Nephron progenitor cell (in vitro differentiated cells): ENCODE results near the gene ENOX1.
A peak's percentile ranks its signal among the peaks of the same experiment; 100 is the strongest.

Source experiments
- DNase-seq: peaks from one replicate; pipeline ENCODE4 v3.0.0; 2021
- H3K27ac Mint-ChIP-seq: 2 replicates; pipeline ENCODE4 v1.8.0; 2021; ENCODE audit warnings: mild to moderate bottlenecking, moderate library complexity, mixed read lengths
- H3K27me3 Mint-ChIP-seq: 2 replicates; pipeline ENCODE4 v1.8.0; 2021; ENCODE audit warnings: mild to moderate bottlenecking, low read depth, mixed read lengths; ENCODE audit not compliant: poor library complexity
- H3K36me3 Mint-ChIP-seq: 2 replicates; pipeline ENCODE4 v1.8.0; 2021; ENCODE audit warnings: low read depth, mixed read lengths
- H3K4me1 Mint-ChIP-seq: 2 replicates; pipeline ENCODE4 v1.8.0; 2021; ENCODE audit warnings: mixed read lengths
- H3K4me3 Mint-ChIP-seq: 2 replicates; pipeline ENCODE4 v1.8.0; 2021; ENCODE audit warnings: mild to moderate bottlenecking, moderate library complexity, mixed read lengths
- H3K9me3 Mint-ChIP-seq: 2 replicates; pipeline ENCODE4 v1.8.0; 2021; ENCODE audit warnings: mild to moderate bottlenecking, moderate library complexity, mixed read lengths
- TF ChIP-seq, protein P1 (sequence below): fragments of 200-600 bp; sonication (generic); IDR thresholded peaks from 2 replicates; pipeline ENCODE4 v1.5.0; 2021; ENCODE audit warnings: antibody characterized with exemption

ENOX1 gene

DNA sequence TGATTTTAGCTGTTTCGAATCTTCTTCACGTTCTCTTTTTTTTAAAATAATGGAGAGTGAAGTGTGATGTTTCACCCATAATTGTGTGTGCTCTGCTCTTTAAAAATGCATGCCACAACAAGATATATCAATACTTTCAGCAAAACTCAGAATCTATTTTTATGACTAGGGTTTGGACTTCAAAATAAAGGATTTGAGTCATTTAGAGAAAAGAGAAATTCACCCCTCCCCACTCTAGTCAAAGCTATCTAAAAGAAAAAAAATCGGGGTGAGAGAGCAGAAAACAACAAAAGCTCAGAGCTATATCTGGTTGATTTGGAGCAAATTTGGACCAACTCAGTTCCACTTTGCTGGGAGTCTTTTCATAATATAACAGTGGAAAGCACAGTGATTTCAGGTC is 518.9 kb downstream of the ENOX1 start:
- Mint-ChIP-seq H3K4me3 (no peak overlapping the region), H3K27me3 (no peaks in the 10 kb centered on the region), H3K36me3 (no peaks in the 10 kb centered on the region), H3K9me3 (no peaks in the 10 kb centered on the region), H3K27ac (no peak overlapping the region), H3K4me1 (peaks cover 41% of the 10 kb centered on the region)
- no peak for DNase-seq
- TF ChIP-seq, protein P1, sequence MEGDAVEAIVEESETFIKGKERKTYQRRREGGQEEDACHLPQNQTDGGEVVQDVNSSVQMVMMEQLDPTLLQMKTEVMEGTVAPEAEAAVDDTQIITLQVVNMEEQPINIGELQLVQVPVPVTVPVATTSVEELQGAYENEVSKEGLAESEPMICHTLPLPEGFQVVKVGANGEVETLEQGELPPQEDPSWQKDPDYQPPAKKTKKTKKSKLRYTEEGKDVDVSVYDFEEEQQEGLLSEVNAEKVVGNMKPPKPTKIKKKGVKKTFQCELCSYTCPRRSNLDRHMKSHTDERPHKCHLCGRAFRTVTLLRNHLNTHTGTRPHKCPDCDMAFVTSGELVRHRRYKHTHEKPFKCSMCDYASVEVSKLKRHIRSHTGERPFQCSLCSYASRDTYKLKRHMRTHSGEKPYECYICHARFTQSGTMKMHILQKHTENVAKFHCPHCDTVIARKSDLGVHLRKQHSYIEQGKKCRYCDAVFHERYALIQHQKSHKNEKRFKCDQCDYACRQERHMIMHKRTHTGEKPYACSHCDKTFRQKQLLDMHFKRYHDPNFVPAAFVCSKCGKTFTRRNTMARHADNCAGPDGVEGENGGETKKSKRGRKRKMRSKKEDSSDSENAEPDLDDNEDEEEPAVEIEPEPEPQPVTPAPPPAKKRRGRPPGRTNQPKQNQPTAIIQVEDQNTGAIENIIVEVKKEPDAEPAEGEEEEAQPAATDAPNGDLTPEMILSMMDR = no peak

DNA sequence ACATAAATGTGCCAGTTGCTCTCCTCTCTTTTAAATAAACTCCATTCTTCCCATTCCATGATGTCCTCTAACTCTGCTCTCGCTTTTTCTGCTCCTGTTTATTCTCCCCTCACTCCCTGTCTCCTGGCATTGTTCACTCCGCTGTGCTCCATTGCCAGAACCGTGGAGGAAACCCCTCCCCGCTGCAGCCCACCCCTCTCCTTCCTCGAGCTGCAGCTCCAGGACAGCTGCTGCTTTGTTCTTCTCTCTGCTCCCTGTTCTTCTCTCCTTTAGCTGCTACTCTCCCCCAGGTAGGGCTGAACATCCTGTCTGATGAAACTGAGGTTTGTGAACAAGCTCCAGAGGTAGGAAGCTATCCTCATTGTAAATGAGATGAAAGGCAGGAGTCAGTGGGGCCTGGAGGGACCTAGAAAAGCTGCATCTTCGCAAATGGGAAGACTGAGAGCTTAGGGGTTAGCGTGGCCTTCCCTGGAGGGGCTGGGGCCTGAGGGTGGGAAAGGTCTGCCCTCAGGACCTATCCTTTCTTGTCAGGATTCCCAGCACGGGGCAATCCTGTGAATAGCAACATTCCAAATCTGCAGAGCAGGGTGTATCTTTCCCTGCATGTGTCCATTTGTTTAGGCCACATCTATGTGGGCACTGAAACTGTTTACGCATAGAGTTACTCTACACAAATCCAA is 519.7 kb downstream of the ENOX1 start:
- TF ChIP-seq, protein P1 = no peak
- no peak for DNase-seq
- Mint-ChIP-seq H3K27ac (peak overlapping the region; percentile 58), H3K27me3 (no peaks in the 10 kb centered on the region), H3K36me3 (no peaks in the 10 kb centered on the region), H3K4me3 (peak overlapping the region; percentile 2), H3K9me3 (no peaks in the 10 kb centered on the region), H3K4me1 (peaks cover 37% of the 10 kb centered on the region)

DNA sequence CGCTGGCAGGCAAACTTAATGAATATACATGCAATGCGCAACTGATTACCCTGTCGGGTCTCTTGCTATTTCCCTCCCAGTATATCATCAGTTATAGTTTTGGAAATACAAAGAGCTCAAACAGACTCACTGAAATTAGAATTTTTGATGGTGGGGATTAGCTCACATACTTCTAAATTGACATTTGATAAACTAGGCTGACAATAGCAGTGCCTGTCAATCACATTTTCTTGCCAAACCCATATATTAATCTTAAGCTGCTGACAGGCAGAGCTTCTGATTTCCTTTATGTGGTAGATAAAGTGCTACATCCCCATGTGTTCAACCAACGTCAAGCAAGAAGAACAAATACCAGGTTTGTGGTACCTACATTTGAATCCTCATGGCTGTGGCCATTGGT is 521.7 kb downstream of the ENOX1 start:
- no peak for DNase-seq
- TF ChIP-seq, protein P1 = no peak
- Mint-ChIP-seq H3K4me1 (peaks cover 36% of the 10 kb centered on the region), H3K4me3 (no peak overlapping the region), H3K9me3 (peaks cover 3% of the 10 kb centered on the region), H3K27ac (no peak overlapping the region), H3K36me3 (no peaks in the 10 kb centered on the region), H3K27me3 (no peaks in the 10 kb centered on the region)

DNA sequence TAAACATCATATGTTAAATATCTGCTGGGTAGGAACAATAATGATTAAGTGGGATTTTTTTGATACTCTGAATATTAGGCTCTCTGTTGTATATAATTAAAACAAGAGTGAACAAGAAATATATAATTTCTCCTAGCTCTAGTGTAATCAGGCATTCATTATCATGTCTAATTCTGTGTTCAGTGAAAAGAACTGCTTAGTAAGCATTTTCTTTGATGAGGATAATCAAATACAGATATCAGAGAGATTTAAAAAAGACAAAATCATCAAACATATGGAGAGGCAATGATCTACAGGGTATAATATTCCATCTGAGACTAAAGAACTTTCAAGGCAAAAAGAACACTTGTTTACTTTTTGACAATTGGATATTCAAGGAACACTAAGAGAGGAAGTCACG is 522.3 kb downstream of the ENOX1 start:
- Mint-ChIP-seq H3K9me3 (peaks cover 3% of the 10 kb centered on the region), H3K27ac (no peak overlapping the region), H3K4me1 (peaks cover 32% of the 10 kb centered on the region), H3K36me3 (no peaks in the 10 kb centered on the region), H3K27me3 (no peaks in the 10 kb centered on the region), H3K4me3 (no peak overlapping the region)
- TF ChIP-seq, protein P1 = no peak
- no peak for DNase-seq

DNA sequence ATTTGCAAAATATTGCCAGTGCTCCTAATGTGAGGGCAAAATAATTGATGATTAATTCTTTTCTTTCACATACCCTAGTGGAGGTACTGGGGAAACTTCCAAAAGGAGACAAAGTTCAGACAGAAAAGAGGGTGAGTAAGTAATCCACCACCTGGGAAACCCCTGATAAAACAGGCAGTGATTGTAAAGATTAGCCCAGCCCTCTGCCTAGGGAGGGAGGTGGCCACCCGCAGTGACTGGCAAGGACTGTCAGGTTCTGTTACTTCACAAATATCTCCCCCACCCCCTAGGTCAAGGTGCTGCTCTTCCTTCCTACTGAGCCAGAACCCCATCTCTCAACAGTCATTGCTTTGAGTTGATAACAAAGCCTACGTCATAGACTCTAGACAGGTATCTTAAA is 523.7 kb downstream of the ENOX1 start:
- peaks cover 19% of the 10 kb centered on the region for H3K4me1 Mint-ChIP-seq
- no peak overlapping the region for H3K4me3 Mint-ChIP-seq
- peaks cover 3% of the 10 kb centered on the region for H3K27me3 Mint-ChIP-seq
- DNase-seq = no peak
- H3K27ac Mint-ChIP-seq = no peak overlapping the region
- TF ChIP-seq, protein P1 = no peak
- H3K9me3 Mint-ChIP-seq = peaks cover 3% of the 10 kb centered on the region
- H3K36me3 Mint-ChIP-seq = no peaks in the 10 kb centered on the region

DNA sequence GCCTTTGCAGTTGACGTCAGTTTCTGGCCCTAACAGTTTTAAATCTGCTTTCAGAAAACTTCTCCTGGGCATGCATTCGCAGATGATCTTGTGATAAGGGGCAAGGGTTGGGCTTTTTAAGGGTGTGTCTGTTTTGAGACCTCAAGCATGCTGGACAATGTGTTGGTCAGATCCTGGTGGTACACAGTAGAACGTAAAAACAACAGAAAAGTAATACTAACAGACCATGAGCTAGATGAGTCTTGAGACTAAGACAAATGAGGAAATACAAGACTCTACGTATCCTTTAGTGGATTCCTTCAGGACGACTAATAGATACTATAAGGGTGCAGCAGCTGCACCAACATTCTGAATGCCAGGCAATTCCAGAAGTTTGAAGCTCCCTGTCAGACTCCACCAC is 525.8 kb downstream of the ENOX1 start:
- peaks cover 5% of the 10 kb centered on the region for H3K4me1 Mint-ChIP-seq
- no peaks in the 10 kb centered on the region for H3K36me3 Mint-ChIP-seq
- DNase-seq = no peak
- TF ChIP-seq, protein P1 = no peak
- no peak overlapping the region for H3K4me3 Mint-ChIP-seq
- no peak overlapping the region for H3K27ac Mint-ChIP-seq
- peaks cover 3% of the 10 kb centered on the region for H3K27me3 Mint-ChIP-seq
- peaks cover 3% of the 10 kb centered on the region for H3K9me3 Mint-ChIP-seq
